Cerebellar nuclear complex (tissue), 1 donor: ENCODE data around the gene CAB39.

Experiments used
- DNase-seq, 2 experiments: peaks; one replicate each; lab custom pipeline; 2025; lab: John Stamatoyannopoulos, UW

The CAB39 gene

DNA sequence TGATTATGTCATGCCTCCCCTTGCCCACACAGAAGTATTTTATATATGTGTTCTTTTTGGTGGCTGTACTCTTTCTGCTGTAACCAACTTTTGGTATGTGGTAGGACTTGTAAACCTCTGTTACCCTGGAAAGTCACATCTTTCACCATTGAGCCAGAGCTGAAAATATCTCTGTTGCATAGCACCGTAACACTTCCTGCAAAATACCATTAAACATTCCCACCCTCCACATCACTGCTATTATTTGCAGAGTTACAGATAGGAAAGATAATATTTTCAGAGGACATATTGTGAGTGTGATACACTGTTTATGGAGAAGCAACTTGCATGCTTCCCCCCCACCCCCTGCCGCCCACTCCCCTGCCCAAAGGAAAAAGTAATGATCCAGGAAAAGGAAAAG, 44.8 kb downstream of the CAB39 start:
- DNase-seq, result no peak

GRCh38 chr2:230758566-230759480, 46.2 kb downstream of the CAB39 start:
- no peak for DNase-seq

DNA sequence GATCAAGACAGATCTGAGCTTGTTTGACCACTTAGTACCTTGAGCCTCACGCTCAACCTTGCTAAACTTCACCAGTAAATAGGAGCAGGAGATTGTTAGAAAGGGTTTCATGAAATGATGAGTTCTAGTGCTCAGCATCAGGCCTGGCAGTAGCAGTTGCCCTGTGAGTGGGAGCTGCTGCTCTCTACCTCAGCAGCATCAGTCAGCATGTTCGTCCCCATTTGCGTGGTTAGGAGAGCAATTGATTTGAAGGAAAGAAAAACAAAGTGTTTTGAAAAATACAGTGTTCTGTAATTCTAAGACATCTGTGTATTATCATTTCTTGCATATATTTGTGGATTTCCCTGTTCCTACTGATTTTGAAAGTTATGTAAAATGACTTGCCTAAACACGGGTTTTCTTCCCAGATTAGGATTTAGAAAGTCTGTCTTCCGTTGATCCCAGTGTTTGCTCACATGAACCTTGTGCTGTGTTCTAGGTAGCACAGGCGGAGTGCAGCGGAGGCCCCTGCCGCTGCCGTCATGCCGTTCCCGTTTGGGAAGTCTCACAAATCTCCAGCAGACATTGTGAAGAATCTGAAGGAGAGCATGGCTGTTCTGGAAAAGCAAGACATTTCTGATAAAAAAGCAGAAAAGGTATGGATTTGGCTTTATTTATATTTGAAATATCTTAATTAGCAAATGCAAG, 47.0 kb downstream of the CAB39 start:
- no peak for DNase-seq

DNA sequence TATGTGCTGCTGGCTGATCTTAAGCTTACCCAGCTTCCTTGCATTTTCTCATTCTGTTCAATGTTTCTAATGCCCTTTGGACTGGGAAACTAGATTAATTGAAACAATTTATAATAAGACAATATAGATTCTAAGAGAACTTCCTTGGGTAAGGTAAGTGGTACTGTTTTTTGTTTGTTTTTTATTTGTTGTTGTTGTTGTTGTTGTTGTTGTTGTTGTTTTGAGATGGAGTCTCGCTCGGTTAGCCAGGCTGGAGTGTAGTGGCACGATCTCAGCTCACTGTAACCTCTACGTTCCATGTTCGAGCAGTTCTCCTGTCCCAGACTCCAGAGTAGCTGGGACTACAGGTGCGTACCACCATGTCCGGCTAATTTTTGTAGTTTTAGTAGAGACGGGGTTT, 49.1 kb downstream of the CAB39 start:
- DNase-seq, result no peak

DNA sequence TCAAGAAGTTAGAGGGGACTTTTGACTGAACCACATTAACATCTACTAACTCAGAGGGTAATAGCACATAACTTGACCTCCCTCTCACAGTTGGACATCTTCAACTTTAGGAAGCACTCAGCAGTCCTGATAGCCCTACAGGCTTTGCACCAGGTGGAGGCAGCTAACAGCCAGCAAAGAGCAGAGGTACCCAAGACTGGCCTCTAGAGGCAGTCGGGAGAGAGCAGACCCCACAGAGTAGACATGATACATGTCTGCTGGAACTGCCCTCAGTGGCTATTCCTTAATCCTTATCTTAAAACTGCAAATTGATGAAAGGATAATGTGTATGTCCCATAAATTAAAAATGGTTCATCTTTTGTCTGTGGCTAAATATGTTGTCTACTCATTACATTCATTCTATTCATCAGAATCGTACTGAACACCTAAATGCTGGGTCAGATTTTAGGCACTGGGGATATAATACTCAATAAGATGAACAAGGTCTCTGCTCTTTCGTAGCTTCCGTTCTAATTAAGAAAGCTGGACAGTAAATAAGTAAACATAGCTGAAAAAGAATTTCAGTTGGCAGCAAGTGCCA, 49.8 kb downstream of the CAB39 start:
- DNase-seq, result no peak

- DNase-seq, result no peak
Measured at GRCh38 chr2:230764346-230764745, 51.7 kb downstream of the CAB39 start.

GRCh38 chr2:230765611-230766300, 53.1 kb downstream of the CAB39 start:
- no peak for DNase-seq

DNA sequence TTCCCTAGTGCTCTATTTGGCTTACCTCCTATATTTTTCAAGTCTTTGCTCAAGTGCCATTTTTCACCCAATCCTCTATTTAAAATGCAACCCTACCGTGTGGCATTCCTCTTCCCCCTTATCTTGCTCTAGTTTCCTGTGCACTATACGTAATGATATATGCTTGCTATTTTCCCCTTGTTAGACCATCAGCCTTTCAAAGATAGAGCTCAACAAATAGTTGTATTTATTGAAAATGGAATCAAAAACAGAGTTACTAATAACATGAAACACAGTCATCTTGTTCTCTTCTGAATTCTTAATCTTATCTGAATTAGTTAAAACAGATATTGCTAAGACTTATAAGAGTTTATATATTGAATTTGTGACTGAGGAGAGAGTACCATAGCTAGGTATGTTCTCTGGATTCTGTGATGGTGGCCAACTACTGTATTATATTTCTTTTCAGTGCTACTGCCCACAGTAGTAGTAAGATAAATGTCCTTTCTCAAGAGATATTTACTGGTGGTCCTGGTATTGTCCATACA, 55.3 kb downstream of the CAB39 start:
- DNase-seq, result no peak

DNA sequence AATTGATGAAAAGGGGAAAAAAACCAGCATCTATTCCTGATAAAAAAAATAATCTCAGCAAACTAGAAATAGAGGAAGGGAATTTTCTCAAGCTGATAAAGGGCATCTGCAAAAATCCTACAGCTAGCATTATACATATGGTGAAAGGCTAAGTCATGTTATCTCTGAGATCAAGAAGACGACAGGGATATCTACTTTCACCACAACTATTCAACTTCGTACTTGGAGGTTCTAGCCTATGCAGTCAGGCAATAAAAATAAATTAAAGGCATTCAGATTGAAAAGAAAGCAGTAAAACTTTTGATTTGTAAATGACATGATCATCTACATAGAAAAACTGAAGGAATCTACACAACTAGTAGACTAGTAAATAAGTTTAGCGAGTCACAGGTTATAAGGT, 58.2 kb downstream of the CAB39 start:
- DNase-seq, result no peak

- DNase-seq, result no peak
Measured at GRCh38 chr2:230772156-230772555, 59.5 kb downstream of the CAB39 start.

GRCh38 chr2:230773039-230773773, 60.6 kb downstream of the CAB39 start:
- no peak for DNase-seq

DNA sequence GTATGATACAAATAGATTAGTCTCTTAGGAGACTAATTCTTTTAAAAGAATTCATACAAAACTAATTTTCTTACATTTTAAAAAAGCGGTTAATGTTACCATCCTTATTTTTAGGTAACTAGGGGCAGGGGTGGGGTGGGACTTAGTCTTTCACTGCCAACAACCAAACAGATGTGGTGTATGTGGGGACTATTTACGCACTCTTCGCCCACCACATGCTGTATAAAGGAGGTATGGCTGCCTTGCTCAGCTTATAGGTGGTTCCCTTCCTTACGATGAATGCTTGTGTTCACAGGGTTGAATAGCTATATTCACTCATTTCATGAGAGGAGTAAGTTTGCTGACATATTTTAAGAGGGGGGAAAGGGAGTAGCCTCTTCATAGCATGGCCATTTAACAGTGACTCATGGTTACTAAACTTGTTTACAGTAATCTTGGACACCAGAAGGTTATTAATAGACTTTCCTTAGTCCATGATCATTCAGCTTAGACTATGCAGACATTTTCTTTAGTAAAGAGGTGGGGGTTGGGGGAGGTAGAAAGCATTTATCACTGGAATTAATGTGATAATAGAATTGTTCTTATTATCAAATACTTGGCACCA, 61.8 kb downstream of the CAB39 start:
- no peak for DNase-seq

- no peak for DNase-seq
Measured at GRCh38 chr2:230775737-230776136, 63.1 kb downstream of the CAB39 start.

DNA sequence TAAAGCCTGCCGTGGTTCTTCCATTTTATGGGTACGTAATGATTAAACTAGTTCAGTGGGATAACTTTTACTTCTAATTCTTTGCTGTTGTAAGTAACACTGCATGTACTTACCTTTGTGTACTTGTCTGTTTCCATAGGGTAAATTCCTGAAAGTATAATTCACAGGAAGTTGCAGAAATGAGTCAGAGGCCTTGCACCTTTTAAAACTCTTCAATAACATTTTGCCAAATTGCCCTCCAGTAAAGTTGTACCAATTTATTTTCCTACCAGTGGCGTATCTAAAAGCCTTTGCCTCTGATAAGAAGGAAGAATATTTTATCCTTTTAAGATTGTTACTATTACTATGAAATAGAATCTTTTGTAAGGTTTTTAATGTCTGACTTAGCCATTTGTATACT, 65.1 kb downstream of the CAB39 start:
- DNase-seq, result no peak

- no peak for DNase-seq
Measured at GRCh38 chr2:230778350-230779063, 65.9 kb downstream of the CAB39 start.

DNA sequence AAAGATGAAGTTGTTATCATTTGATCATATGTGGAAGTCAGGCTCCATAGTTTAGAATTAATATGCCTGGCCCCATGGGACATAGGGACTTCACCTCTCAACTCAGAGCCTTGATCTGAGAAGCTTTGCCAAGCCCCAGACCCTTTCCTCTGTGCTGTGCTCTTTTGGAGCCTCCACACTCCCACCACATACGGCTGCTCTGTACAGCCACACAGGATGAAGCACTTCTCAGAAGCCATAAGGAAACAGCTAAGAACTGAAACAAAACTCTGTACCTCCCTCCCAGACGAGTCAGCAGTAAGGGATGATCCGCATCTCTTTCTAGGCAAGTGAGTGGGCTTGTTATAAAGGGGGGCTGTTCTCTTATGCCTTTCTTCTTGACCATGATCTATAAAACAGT, 66.5 kb downstream of the CAB39 start:
- DNase-seq, result no peak

DNA sequence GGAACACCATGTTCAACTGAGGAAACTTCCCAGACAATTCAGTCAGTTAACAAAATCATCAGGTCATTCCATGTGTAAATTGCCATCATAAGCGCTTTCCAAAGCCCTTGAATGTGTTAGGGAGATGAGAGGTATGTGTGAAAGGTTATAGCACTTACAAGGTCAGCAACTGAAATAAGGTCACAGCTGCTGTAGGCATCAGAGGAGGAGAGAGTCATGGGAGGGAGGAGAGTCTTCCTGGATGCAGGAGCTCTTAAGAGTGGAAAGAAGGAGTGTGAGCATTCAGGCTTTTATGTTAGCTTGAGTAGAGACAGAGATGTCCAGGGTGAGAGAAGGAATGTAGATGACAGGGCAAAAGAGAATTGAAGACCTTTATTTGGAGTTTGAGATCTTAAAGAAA, 67.0 kb downstream of the CAB39 start:
- DNase-seq, result no peak

- no peak for DNase-seq
Measured at GRCh38 chr2:230781130-230781797, 68.6 kb downstream of the CAB39 start.

- DNase-seq, result no peak
Measured at GRCh38 chr2:230783101-230783500, 70.5 kb downstream of the CAB39 start.

GRCh38 chr2:230784795-230785194, 72.2 kb downstream of the CAB39 start:
- DNase-seq, result no peak
